Peyer's patch (tissue), 4 donors: Measurements from ENCODE around the gene DCBLD2.

Experiments used
- CTCF ChIP-seq, 6 experiments: fragments of 450-650 bp in 4 of 6; fragments of 200-600 bp in 2 of 6; sonication (generic) in 1 of 6; IDR thresholded peaks; one replicate each; pipeline ENCODE4 v1.5.1; 2017 to 2019; ENCODE audit warnings: antibody characterized with exemption in 6 of 6, mild to moderate bottlenecking in 3 of 6, moderate library complexity in 1 of 6
- POLR2A ChIP-seq, 2 donors: fragments of 450-650 bp; IDR thresholded peaks; one replicate each; pipeline ENCODE4 v1.5.1; 2017; ENCODE audit warnings: antibody characterized with exemption in 2 of 2, mild to moderate bottlenecking in 2 of 2, moderate library complexity in 2 of 2

GRCh38 chr3:98875535-98875934 is 26.0 kb downstream of the DCBLD2 start:
- TF ChIP-seq POLR2A (IDR thresholded peaks at IDR 0.05) (no peak), CTCF (IDR thresholded peaks at IDR 0.05) (no peak)
